IMR-90 (cell line): Measurements from ENCODE around the gene GHR. TPM values are rescaled to one million over a fixed set of nuclear protein-coding genes. Genes with fewer than 3 reads are reported as not detected.

Experiments used
- ATAC-seq: fragments of 200-7000 bp; cut with Tn5 transposase; 2 replicates; pipeline ENCODE4 v1.9.1; 2020; ENCODE audit warnings: low read depth, mild to moderate bottlenecking, moderate library complexity
- Bru-seq: library from RNA; stranded (reverse); fragments of 400-500 nt; gene quantifications from one replicate; lab custom pipeline; 2021; lab: Mats Ljungman, UMichigan
- BruChase-seq, 2 experiments: library from RNA; stranded (reverse); fragments of 400-500 nt; gene quantifications; one replicate each; lab custom pipeline; 2021; lab: Mats Ljungman, UMichigan
- BruUV-seq: library from RNA; stranded (reverse); fragments of 400-500 nt; replicated peaks from 2 replicates; lab custom pipeline; 2021; lab: Mats Ljungman, UMichigan
- CTCF ChIA-PET: fragments of 300-600 bp; formaldehyde crosslinking; extraction: SDS; loops from one replicate; lab custom pipeline; 2021; ENCODE audit warnings: antibody characterized with exemption; lab: Yijun Ruan, JAX
- POLR2A ChIA-PET: fragments of 300-600 bp; sonication (Branson Sonifier 250); formaldehyde crosslinking; loops from one replicate; lab custom pipeline; 2022; ENCODE audit warnings: antibody characterized with exemption; ENCODE audit not compliant: unreplicated experiment; lab: Charles Lee
- DNase-seq: peaks from one replicate; pipeline ENCODE4 v3.0.0; 2013
- H2AFZ ChIP-seq: replicated peaks from 2 replicates; pipeline ENCODE3; 2013; ENCODE audit warnings: low read length, mild to moderate bottlenecking; ENCODE audit not compliant: poor library complexity
- H2AK5ac ChIP-seq: 2 replicates; pipeline ENCODE4 v1.6.1; 2013; ENCODE audit warnings: low read depth, low read length, inconsistent platforms
- H2AK9ac ChIP-seq: replicated peaks from 2 replicates; pipeline ENCODE3; 2013; ENCODE audit warnings: mild to moderate bottlenecking, low read depth, low read length, moderate library complexity; ENCODE audit not compliant: poor library complexity
- H2BK120ac ChIP-seq: 2 replicates; pipeline ENCODE4 v1.6.1; 2013; ENCODE audit warnings: low read depth, low read length, inconsistent platforms
- H2BK15ac ChIP-seq: 3 replicates; pipeline ENCODE4 v1.6.1; 2013; ENCODE audit warnings: low read depth, low read length, inconsistent platforms
- H2BK20ac ChIP-seq: 2 replicates; pipeline ENCODE4 v1.6.1; 2013; ENCODE audit warnings: low read depth, mild to moderate bottlenecking, inconsistent platforms, low read length, moderate library complexity
- H2BK5ac ChIP-seq: 2 replicates; pipeline ENCODE4 v1.6.1; 2013; ENCODE audit warnings: mild to moderate bottlenecking, low read depth, low read length, inconsistent platforms; ENCODE audit not compliant: poor library complexity, severe bottlenecking
- H3K14ac ChIP-seq: replicated peaks from 2 replicates; pipeline ENCODE4 v1.6.1; 2013; ENCODE audit warnings: low read depth, low read length, inconsistent platforms
- H3K18ac ChIP-seq: 2 replicates; pipeline ENCODE4 v1.6.1; 2013; ENCODE audit warnings: low read depth, low read length, control low read depth
- H3K23ac ChIP-seq: 2 replicates; pipeline ENCODE4 v1.6.1; 2013; ENCODE audit warnings: low read depth, low read length, inconsistent platforms
- H3K27ac ChIP-seq: 2 replicates; pipeline ENCODE4 v1.5.1; 2013; ENCODE audit warnings: mild to moderate bottlenecking, control low read depth, low read length; ENCODE audit not compliant: insufficient read depth
- H3K27me3 ChIP-seq: 2 replicates; pipeline ENCODE4 v1.6.1; 2013; ENCODE audit warnings: low read length; ENCODE audit not compliant: control insufficient read depth, insufficient read depth
- H3K36me3 ChIP-seq: 2 replicates; pipeline ENCODE4 v1.6.1; 2013; ENCODE audit warnings: low read length, mixed read lengths; ENCODE audit not compliant: control insufficient read depth, insufficient read depth
- H3K4ac ChIP-seq: 2 replicates; pipeline ENCODE4 v1.6.1; 2013; ENCODE audit warnings: low read depth, low read length, inconsistent platforms
- H3K4me1 ChIP-seq: 2 replicates; pipeline ENCODE4 v1.6.1; 2013; ENCODE audit warnings: low read length, mixed read lengths; ENCODE audit not compliant: control insufficient read depth, insufficient read depth
- H3K4me2 ChIP-seq: 2 replicates; pipeline ENCODE4 v1.6.1; 2013; ENCODE audit warnings: low read depth, mild to moderate bottlenecking, control low read depth, low read length, moderate library complexity
- H3K4me3 ChIP-seq: 2 replicates; pipeline ENCODE4 v1.5.1; 2013; ENCODE audit warnings: low read depth, mild to moderate bottlenecking, control low read depth, low read length, moderate library complexity; ENCODE audit not compliant: insufficient read depth
- H3K56ac ChIP-seq: 2 replicates; pipeline ENCODE4 v1.6.1; 2013; ENCODE audit warnings: low read length, inconsistent platforms; ENCODE audit not compliant: insufficient read depth; ENCODE audit errors: extremely low read depth
- H3K79me1 ChIP-seq, 2 experiments: 2 replicates each; pipeline ENCODE4 v1.6.1; 2013; ENCODE audit warnings: low read length in 2 of 2, inconsistent platforms in 1 of 2, low read depth in 1 of 2
- H3K9ac ChIP-seq: 2 replicates; pipeline ENCODE4 v1.6.1; 2013; ENCODE audit warnings: low read depth, low read length, control low read depth
- H3K9me1 ChIP-seq: 2 replicates; pipeline ENCODE4 v1.6.1; 2013; ENCODE audit warnings: low read length, inconsistent platforms; ENCODE audit not compliant: insufficient read depth
- H3K9me3 ChIP-seq: 2 replicates; pipeline ENCODE4 v1.6.1; 2013; ENCODE audit warnings: low read length; ENCODE audit not compliant: control insufficient read depth, insufficient read depth
- H4K20me1 ChIP-seq: 2 replicates; pipeline ENCODE4 v1.6.1; 2013; ENCODE audit warnings: low read length, inconsistent platforms; ENCODE audit not compliant: insufficient read depth
- H4K5ac ChIP-seq: 2 replicates; pipeline ENCODE4 v1.6.1; 2013; ENCODE audit warnings: mild to moderate bottlenecking, low read depth, low read length, control low read depth
- H4K8ac ChIP-seq, 2 experiments: 2 replicates each; pipeline ENCODE4 v1.6.1; 2013; ENCODE audit warnings: low read depth in 2 of 2, low read length in 2 of 2, control low read depth in 1 of 2, inconsistent platforms in 1 of 2
- H4K91ac ChIP-seq: 2 replicates; pipeline ENCODE4 v1.6.1; 2013; ENCODE audit warnings: low read depth, low read length, inconsistent platforms; ENCODE audit not compliant: insufficient read depth
- CHD1 ChIP-seq: IDR thresholded peaks from 2 replicates; pipeline ENCODE4 v1.6.1; 2012; ENCODE audit warnings: low read depth, low read length, improper control_type of control experiment
- MAZ ChIP-seq: IDR thresholded peaks from 2 replicates; pipeline ENCODE4 v1.6.1; 2012; ENCODE audit warnings: low read depth, mild to moderate bottlenecking, low read length, improper control_type of control experiment, moderate library complexity, borderline replicate concordance
- RAD21 ChIP-seq: IDR thresholded peaks from 2 replicates; pipeline ENCODE4 v1.6.1; 2012; ENCODE audit warnings: low read length, improper control_type of control experiment
- RCOR1 ChIP-seq: IDR thresholded peaks from 2 replicates; pipeline ENCODE4 v1.6.1; 2012; ENCODE audit warnings: mild to moderate bottlenecking, low read length, improper control_type of control experiment; ENCODE audit not compliant: insufficient replicate concordance
- SMC3 ChIP-seq: fragments of 150-350 bp; IDR thresholded peaks from 2 replicates; pipeline ENCODE4 v1.6.1; 2016; ENCODE audit warnings: low read depth, mild to moderate bottlenecking, antibody characterized with exemption, low read length, moderate library complexity
- WGBS, 2 experiments: methylation state at CpG; one replicate each; pipeline versions ENCODE4 v1.1.5 to v1.1.7; 2013; ENCODE audit warnings: missing lambda C conversion rate in 2 of 2; ENCODE audit not compliant: insufficient read length in 1 of 2; ENCODE audit errors: extremely low coverage in 2 of 2; 5-methylcytosine and 5-hydroxymethylcytosine counted together
- dilution Hi-C: fragments of 300-500 bp; cut with HindIII; formaldehyde crosslinking; loops from one replicate; pipeline ENCODE4 v1.14.3; 2018; ENCODE audit warnings: low sequenced_read_pairs; ENCODE audit not compliant: unreplicated experiment
- in situ Hi-C: fragments of 300-500 bp; cut with MboI; formaldehyde crosslinking; loops from 3 replicates; pipeline ENCODE4 v1.14.3; 2019; ENCODE audit warnings: low sequenced_read_pairs, inconsistent platforms, mixed read lengths
- intact Hi-C: fragments of 100-400 bp; cut with micrococcal nuclease; formaldehyde crosslinking; loops from 2 replicates; pipeline ENCODE4 v1.10.0; 2022
- long read RNA-seq: library from polyadenylated mRNA; unstranded; transcript quantifications from one replicate; pipeline ENCODE4 v2.0.0, GENCODE V29; 2021; ENCODE audit not compliant: unreplicated experiment
- polyA plus RNA-seq, 3 experiments: library from polyadenylated mRNA; depleted of rRNA; stranded (reverse); fragments of >200 nt; gene quantifications; 2 replicates each; pipeline ENCODE4 v1.2.3, GENCODE V29; 2012; ENCODE audit warnings: low replicate concordance in 1 of 3
- total RNA-seq: library from RNA; depleted of rRNA; stranded (reverse); fragments of >200 nt; gene quantifications from 2 replicates; pipeline ENCODE4 v1.2.3, GENCODE V29; 2012; rRNA removed
- TF ChIP-seq, protein P1 (sequence below): conservative IDR thresholded peaks from 2 replicates; pipeline ENCODE4 v1.5.1; 2012; ENCODE audit warnings: mild to moderate bottlenecking, low read depth, low read length, improper control_type of control experiment

GHR gene
- total RNA-seq (1.1 TPM in 2 replicates), polyA plus RNA-seq (2012; rRNA removed) (0.36 and 0.49 TPM in 2 replicates), Bru-seq, nascent RNA (percentile 33 among the genes with signal in this experiment), BruChase-seq, experiment 1, labeled RNA remaining after a 6-hour chase (percentile 28 among the genes with signal in this experiment), BruChase-seq, experiment 2, labeled RNA remaining after a 2-hour chase (percentile 37 among the genes with signal in this experiment)
- 0.10 TPM in 2 replicates for polyA plus RNA-seq (2012; cell fraction: cytosol; rRNA removed)
- polyA plus RNA-seq (2012; cell fraction: nucleus; rRNA removed; ENCODE audit: low replicate concordance) = 0.12 and 0.58 TPM in 2 replicates
- long read RNA-seq, partial matches to known transcripts = 0 of 1 reads
- long read RNA-seq, other reads (novel, unspliced or antisense) = 1 of 1 reads

DNA sequence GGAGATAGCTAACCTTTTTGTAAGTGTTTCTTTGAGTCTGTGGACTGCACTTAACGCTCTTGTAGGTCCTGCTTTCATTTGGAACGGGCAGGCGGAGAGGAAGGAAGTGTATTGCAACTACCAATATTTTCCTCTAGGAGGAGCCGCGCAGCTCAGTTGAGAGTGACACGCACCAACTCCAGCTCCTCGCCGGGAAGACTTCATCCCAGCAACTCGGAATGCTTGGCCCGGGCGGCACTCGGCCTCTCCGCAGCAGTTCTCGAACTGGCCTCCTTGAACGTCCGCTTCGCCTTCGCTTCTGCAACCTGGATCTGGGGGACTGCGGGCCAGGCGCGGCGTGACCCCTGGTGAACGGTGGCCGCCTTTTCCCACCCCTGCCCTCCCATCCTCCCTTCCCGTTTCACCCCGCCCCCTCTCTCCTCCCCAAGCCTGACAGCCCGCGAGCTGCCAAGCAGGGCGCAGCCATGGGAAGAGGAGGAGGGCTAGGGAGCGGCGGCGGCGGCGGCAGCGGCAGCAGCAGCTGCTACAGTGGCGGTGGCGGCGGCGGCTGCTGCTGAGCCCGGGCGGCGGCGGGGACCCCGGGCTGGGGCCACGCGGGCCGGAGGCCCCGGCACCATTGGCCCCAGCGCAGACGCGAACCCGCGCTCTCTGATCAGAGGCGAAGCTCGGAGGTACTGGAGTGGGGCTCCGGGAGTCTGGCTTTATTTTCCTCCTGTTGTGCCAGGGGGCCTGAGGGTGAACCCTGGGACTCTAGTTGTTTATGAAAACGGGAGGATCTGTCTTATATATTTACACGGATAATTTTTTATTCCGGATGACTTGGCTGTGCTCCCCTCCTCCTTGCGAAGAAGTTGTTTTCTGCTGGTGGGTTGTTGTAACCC, at the start of gene GHR:
Gene GHR (plus strand): TSS at position 155 of the 881 bp plus-strand sequence. CDS start 142,436 bp downstream, outside the sequence.
- Histone ChIP-seq H2AFZ (peak within 1 kb of the TSS; percentile 93), H3K9me1 (no peaks in the 10 kb centered on the region), H4K8ac (peak within 1 kb of the TSS in 1 of 2 experiments; percentile 54; a peak in 1 of 4 replicates), H4K20me1 (no peaks in the 10 kb centered on the region), H3K9ac (peak within 1 kb of the TSS; percentile 47), H3K14ac (no peak within 1 kb of the TSS), H2BK5ac (no peak within 1 kb of the TSS), H2AK9ac (no peak within 1 kb of the TSS), H2BK120ac (no peak within 1 kb of the TSS), H4K5ac (no peak within 1 kb of the TSS), H3K79me1 (no peaks in the 10 kb centered on the region), H4K91ac (no peak within 1 kb of the TSS), H3K23ac (no peak within 1 kb of the TSS), H3K9me3 (no peaks in the 10 kb centered on the region), H3K56ac (no peak within 1 kb of the TSS), H2BK20ac (no peak within 1 kb of the TSS), H2AK5ac (no peak within 1 kb of the TSS), H3K4me3 (peak within 1 kb of the TSS; percentile 63), H3K27ac (peak within 1 kb of the TSS; percentile 47), H3K4ac (0 out of 2 replicates have a peak within 1 kb of the TSS, but pooled peaks have one; percentile 7), H3K36me3 (no peaks in the 10 kb centered on the region), H3K27me3 (no peaks in the 10 kb centered on the region), H2BK15ac (no peak within 1 kb of the TSS), H3K18ac (no peak within 1 kb of the TSS; the same call in 1 of the 2 replicates), H3K4me1 (no peaks in the 10 kb centered on the region), H3K4me2 (peak within 1 kb of the TSS; percentile 86)
- CTCF ChIA-PET = interaction anchor here (0.5 to 1.5 kb wide), 4 partner anchors 28 to 159 kb away, joined by 3 to 4 read pairs (median 3); no protein-coding TSS in a partner anchor
- ATAC-seq (peak; percentile 98), DNase-seq (peak; percentile 88)
- whole genome bisulfite sequencing, 2 experiments = no CpG with 5 or more reads among the region's 60 CpGs
- POLR2A ChIA-PET = no interaction called here
- dilution Hi-C loops = no loop called here
- no TSS peak for BruUV-seq
- TF ChIP-seq MAZ (peak; percentile 31; the same call in 1 of the 2 replicates), CHD1 (no peak), SMC3 (peak; percentile 33), RCOR1 (peak; percentile 45), RAD21 (peak; percentile 57)
- TF ChIP-seq, protein P1, sequence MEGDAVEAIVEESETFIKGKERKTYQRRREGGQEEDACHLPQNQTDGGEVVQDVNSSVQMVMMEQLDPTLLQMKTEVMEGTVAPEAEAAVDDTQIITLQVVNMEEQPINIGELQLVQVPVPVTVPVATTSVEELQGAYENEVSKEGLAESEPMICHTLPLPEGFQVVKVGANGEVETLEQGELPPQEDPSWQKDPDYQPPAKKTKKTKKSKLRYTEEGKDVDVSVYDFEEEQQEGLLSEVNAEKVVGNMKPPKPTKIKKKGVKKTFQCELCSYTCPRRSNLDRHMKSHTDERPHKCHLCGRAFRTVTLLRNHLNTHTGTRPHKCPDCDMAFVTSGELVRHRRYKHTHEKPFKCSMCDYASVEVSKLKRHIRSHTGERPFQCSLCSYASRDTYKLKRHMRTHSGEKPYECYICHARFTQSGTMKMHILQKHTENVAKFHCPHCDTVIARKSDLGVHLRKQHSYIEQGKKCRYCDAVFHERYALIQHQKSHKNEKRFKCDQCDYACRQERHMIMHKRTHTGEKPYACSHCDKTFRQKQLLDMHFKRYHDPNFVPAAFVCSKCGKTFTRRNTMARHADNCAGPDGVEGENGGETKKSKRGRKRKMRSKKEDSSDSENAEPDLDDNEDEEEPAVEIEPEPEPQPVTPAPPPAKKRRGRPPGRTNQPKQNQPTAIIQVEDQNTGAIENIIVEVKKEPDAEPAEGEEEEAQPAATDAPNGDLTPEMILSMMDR = peak; percentile 84
- in situ Hi-C loops = no loop called here
- intact Hi-C loops = loop anchor here (1.0 to 5.0 kb wide), 3 partner anchors 160 to 464 kb away; no protein-coding TSS in a partner anchor
